Testis (tissue), 2 donors: ENCODE measurements around the gene MISFA.

Experiments
- POLR2A ChIP-seq: fragments of 450-650 bp; IDR thresholded peaks from one replicate; pipeline ENCODE4 v1.6.1; 2017; ENCODE audit warnings: antibody characterized with exemption, mild to moderate bottlenecking, moderate library complexity
- TF ChIP-seq, protein P1 (sequence below), 3 experiments: fragments of 450-650 bp in 2 of 3; fragments of 200-600 bp in 1 of 3; sonication (generic) in 1 of 3; IDR thresholded peaks; one replicate each; pipeline ENCODE4 v1.5.1; 2016 to 2019; ENCODE audit warnings: antibody characterized with exemption in 3 of 3, mild to moderate bottlenecking in 2 of 3, moderate library complexity in 1 of 3

GRCh38 chr11:18634140-18635032 is 34.8 kb downstream of the MISFA start, which contains the start of gene SPTY2D1:
- TF ChIP-seq, protein P1, sequence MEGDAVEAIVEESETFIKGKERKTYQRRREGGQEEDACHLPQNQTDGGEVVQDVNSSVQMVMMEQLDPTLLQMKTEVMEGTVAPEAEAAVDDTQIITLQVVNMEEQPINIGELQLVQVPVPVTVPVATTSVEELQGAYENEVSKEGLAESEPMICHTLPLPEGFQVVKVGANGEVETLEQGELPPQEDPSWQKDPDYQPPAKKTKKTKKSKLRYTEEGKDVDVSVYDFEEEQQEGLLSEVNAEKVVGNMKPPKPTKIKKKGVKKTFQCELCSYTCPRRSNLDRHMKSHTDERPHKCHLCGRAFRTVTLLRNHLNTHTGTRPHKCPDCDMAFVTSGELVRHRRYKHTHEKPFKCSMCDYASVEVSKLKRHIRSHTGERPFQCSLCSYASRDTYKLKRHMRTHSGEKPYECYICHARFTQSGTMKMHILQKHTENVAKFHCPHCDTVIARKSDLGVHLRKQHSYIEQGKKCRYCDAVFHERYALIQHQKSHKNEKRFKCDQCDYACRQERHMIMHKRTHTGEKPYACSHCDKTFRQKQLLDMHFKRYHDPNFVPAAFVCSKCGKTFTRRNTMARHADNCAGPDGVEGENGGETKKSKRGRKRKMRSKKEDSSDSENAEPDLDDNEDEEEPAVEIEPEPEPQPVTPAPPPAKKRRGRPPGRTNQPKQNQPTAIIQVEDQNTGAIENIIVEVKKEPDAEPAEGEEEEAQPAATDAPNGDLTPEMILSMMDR (IDR thresholded peaks at IDR 0.05) = peak in 1 of 3 experiments; percentile 28
- peak; percentile 62 for TF ChIP-seq POLR2A
